Cerebellar nuclear complex (tissue), 1 donor: ENCODE data around the gene RSPO4.
"Not testable (repeated sequence)": the region's sequence is repeated elsewhere in the genome, so short reads cannot be mapped to it uniquely, and the experiment has no call there.

ENCODE experiments used
- DNase-seq, 2 experiments: peaks; one replicate each; lab custom pipeline; 2025; lab: John Stamatoyannopoulos, UW

RSPO4 gene

GRCh38 chr20:1001911-1002681 lies at the start of gene RSPO4:
Gene RSPO4, minus strand, starts transcription at chr20:1002311. Its CDS starts 147 bp downstream, at chr20:1002164.
- DNase-seq: no peak

DNA sequence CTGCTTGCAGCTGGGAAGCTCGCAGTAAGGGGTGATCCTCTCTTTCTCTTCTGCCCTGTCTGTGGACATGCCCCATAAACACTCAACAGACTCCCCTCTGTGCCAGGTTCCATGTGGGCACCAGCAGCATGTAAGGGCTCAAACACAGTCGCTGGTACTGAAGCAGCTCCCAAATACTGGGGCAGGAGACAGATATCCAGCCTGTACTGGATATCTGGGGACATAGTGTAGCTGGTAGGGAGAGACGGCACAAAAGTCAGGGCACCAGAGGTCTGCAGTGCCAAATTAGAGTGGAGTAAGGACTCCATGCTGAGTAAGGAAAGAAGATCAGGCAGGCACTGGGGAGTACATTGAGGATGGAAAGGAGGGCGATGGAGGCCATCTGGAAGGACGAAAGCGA lies 48.3 kb upstream of the RSPO4 start:
- no peak for DNase-seq

GRCh38 chr20:1045860-1046418 lies 43.8 kb upstream of the RSPO4 start:
- DNase-seq: no peak

- DNase-seq: no peak
Observed at GRCh38 chr20:1041845-1042390, 39.8 kb upstream of the RSPO4 start.

GRCh38 chr20:1038205-1038604 lies 36.1 kb upstream of the RSPO4 start:
- no peak for DNase-seq

- DNase-seq: no peak
Observed at GRCh38 chr20:1037039-1037438, 34.9 kb upstream of the RSPO4 start.

DNA sequence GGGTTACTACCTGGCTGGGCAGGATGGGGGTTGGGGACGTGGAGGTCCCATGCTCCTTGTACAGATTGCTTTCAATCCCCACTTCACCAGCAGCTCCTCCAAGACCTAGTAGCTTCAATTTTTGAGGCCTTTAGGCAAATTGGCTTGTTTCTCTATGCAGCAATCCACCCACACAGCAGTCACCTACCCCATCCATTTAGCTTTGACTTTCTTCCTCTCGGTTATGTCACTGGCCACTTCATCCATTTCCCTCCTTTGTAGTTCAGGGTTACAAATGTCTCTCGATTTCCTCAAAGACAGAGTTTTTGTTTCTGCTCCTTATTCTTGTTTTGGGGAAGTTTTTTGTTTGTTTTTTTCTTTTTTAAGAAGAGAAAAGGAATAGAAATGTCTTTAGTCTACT lies 33.4 kb upstream of the RSPO4 start:
- no peak for DNase-seq

DNA sequence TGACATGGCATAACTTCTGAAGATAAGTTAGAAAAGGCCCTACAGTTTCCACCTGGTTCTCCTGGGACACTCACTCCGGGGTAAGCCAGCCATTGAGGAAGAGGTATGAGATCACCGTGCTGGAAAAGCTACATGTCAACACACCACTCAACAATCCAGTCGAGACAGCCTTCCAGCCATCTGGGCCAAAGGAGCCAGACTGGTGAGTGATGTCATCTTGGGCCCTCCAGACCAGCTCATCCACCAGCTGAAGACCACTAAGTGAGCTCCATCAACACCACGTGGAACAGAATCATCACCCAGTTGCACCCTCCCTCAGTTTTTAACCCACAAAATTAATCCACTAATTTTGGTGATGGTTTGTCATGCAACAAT lies 32.3 kb upstream of the RSPO4 start:
- DNase-seq: no peak

GRCh38 chr20:1033751-1034414 lies 31.8 kb upstream of the RSPO4 start:
- DNase-seq: no peak

DNA sequence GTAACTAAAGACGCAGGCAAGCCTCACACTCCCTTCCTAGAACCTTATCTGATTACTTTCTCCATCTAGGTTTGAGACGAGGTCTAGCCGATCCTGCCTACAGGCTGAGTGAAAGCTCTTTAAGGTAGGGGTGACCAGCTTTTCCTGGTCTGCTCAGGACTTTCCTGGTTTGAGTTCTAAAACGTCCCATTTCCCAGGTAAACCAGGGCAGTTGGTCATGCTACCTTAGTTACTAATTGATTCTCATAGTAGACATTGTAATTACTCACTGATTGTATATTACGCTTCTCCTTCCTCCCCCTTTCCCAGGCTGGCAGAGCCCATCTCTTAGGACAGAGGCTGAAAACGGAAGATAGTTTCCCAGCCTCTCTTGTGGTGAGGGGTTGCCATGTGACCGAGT lies 27.9 kb upstream of the RSPO4 start:
- no peak for DNase-seq

- DNase-seq: not testable (repeated sequence)
Observed at GRCh38 chr20:1026214-1026613, 24.1 kb upstream of the RSPO4 start.

- DNase-seq: no peak
Observed at GRCh38 chr20:1022871-1023270, 20.8 kb upstream of the RSPO4 start.

GRCh38 chr20:1020614-1021013 lies 18.5 kb upstream of the RSPO4 start:
- DNase-seq: no peak

DNA sequence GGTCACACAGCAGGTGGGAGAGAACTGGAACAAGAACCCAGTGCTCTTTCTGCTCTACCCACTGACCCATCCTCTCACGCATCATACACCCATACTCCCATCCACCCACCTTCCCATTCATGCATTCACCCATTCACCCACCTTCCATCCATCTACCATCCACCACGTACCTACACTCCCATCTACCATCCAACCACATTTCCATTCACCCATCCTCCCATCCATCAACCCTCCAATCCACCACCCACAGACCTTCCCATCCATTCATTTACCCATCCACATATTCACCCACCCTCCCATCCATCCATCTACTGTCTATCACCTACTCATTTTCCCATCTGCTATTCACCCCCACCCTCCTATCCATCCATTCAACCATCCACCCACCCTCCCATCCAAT lies 17.2 kb upstream of the RSPO4 start:
- no peak for DNase-seq

GRCh38 chr20:1017677-1018076 lies 15.6 kb upstream of the RSPO4 start:
- DNase-seq: no peak

DNA sequence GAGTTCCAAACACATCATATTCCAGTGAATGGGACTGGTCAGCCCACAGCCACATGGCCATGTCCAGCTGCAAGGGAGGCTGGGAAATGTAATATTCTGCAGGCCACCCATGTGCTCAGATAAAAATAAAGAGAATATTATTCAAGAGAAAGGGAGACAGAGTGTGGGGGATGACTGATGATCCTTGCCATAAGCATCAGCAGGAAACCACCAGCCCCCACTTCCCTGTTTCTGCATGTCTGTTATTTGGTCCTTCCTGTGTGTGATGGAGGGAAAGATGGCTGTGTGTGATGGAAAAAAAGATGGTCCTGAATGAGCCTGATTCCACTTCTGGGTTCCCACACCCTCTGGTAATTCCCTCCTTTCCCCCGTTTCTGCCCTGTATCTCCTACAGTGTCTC lies 13.1 kb upstream of the RSPO4 start:
- no peak for DNase-seq

DNA sequence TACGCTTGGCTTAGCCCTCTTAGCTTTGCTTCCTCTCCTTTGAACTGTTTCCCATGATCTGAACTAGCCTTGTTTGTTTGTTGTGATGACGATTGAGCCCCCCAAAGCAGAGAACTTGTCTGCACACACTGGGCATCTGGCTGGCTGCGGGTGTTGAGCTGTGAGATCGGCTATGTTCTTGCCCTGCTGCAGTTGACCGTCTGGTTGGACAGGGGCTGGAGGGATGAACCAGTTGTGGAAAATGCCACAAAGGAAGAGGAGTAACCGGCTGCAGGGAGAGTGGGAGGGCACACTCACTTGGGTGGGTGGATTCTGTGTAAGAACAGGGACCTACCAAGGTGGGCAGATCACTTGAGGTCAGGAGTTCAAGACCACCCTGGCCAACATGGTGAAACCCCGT lies 12.4 kb upstream of the RSPO4 start:
- no peak for DNase-seq

- no peak for DNase-seq
Observed at GRCh38 chr20:1013566-1014340, 11.6 kb upstream of the RSPO4 start.

DNA sequence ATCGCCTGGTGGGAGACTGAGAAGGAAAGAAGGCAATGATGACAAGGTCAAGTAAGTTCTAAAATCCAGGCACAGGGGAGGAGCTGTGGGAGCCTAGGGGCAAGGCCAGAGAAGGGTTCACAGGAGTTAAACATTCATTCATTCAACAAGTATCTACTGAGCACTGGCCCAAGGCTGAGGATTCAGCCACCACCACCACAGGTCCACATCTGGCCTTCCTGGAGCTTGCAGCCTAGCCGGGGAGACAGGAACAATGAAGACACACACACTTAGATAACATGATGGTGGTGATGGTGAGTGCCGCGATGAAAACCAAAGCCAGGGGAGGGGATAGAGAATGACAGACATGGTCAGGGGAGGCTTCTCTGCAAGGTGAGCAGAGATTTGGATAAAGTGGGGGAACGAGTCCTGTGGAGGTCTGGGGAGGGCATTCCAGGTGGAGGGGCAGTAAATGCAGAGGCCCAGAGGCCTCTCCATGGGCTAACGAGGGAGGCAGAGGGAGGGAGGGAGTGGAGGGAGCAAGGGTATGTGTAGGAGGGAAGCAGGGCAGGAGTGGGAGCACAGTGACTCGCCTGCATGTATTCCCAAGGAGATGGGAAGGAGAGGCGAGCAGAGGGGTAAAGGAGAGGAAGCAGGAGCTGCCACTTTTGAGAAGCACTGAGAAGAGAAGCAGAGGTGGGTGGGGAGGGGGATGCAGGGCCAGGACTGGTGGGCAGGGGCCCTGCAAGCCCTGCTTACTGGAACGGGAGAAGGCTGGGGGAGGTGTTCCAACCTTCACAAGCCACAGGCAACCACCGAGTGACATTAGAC lies 10.5 kb upstream of the RSPO4 start:
- DNase-seq: no peak

DNA sequence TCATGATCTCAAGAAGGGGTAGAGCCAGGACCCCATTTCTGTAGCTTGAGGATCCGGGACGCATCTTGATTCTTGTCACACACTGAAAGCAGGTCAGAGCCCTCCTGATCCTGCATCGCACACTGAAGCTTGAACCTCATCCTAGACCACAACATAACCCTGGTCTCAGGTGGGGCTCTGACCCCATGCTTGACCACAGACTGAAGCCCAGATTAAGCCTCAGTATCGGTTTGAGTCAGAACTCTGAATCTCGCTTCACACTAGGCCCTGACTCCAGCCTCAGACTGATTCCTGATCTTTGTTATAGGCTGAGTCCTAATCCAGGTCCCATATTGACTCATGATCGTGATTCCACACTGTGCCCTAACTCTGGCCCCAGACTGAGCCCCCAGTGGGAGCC lies 8.5 kb upstream of the RSPO4 start:
- no peak for DNase-seq

GRCh38 chr20:1005452-1006027 lies 3.4 kb upstream of the RSPO4 start:
- no peak for DNase-seq
